ENCODE results near the gene DRGX. TPM values are rescaled to one million over a fixed set of nuclear protein-coding genes. Genes with fewer than 3 reads are reported as not detected.

Gene DRGX
- polyA plus RNA-seq, 1 donor = not detected

GRCh38 chr10:49347342-49347741 lies 48.5 kb downstream of the DRGX start:
- DNase-seq (ENCODE audit: low read depth) = no peak

- no peak for DNase-seq (ENCODE audit: low read depth)
Measured at GRCh38 chr10:49344840-49345239, 51.0 kb downstream of the DRGX start.

- DNase-seq (ENCODE audit: low read depth) = no peak
Measured at GRCh38 chr10:49338604-49339003, 57.3 kb downstream of the DRGX start.

- DNase-seq (ENCODE audit: low read depth) = no peak
Measured at GRCh38 chr10:49335364-49335972, 60.4 kb downstream of the DRGX start.

- DNase-seq (ENCODE audit: low read depth) = no peak
Measured at GRCh38 chr10:49334964-49335363, 60.9 kb downstream of the DRGX start.

GRCh38 chr10:49333192-49333591 lies 62.7 kb downstream of the DRGX start:
- no peak for DNase-seq (ENCODE audit: low read depth)

GRCh38 chr10:49332768-49333167 lies 63.1 kb downstream of the DRGX start:
- no peak for DNase-seq (ENCODE audit: low read depth)

GRCh38 chr10:49332333-49332732 lies 63.6 kb downstream of the DRGX start:
- no peak for DNase-seq (ENCODE audit: low read depth)

- no peak for DNase-seq (ENCODE audit: low read depth)
Measured at GRCh38 chr10:49331431-49331830, 64.5 kb downstream of the DRGX start.

GRCh38 chr10:49330127-49330665 lies 65.7 kb downstream of the DRGX start:
- no peak for DNase-seq (ENCODE audit: low read depth)

- no peak for DNase-seq (ENCODE audit: low read depth)
Measured at GRCh38 chr10:49329146-49329505, 66.8 kb downstream of the DRGX start.

GRCh38 chr10:49328401-49329145 lies 67.3 kb downstream of the DRGX start:
- DNase-seq (ENCODE audit: low read depth) = no peak

GRCh38 chr10:49327036-49327813 lies 68.7 kb downstream of the DRGX start:
- no peak for DNase-seq (ENCODE audit: low read depth)

- no peak for DNase-seq (ENCODE audit: low read depth)
Measured at GRCh38 chr10:49325916-49326783, 69.7 kb downstream of the DRGX start.

GRCh38 chr10:49325131-49325915 lies 70.6 kb downstream of the DRGX start:
- no peak for DNase-seq (ENCODE audit: low read depth)

GRCh38 chr10:49324711-49325110 lies 71.2 kb downstream of the DRGX start:
- DNase-seq (ENCODE audit: low read depth) = no peak

GRCh38 chr10:49323896-49324270 lies 72.0 kb downstream of the DRGX start:
- DNase-seq (ENCODE audit: low read depth) = no peak

GRCh38 chr10:49323171-49323895 lies 72.6 kb downstream of the DRGX start:
- no peak for DNase-seq (ENCODE audit: low read depth)

GRCh38 chr10:49322371-49323170 lies 73.3 kb downstream of the DRGX start:
- no peak for DNase-seq (ENCODE audit: low read depth)
